Right atrium auricular region (tissue), 2 donors: ENCODE data around the gene SAA4. TPM values are rescaled to one million over a fixed set of nuclear protein-coding genes. Genes with fewer than 3 reads are reported as not detected.
"Not testable (repeated sequence)": the region's sequence is repeated elsewhere in the genome, so short reads cannot be mapped to it uniquely, and the experiment has no call there.

Source experiments
- DNase-seq: peaks from one replicate; pipeline ENCODE4 v3.0.0-alpha.2; 2019; ENCODE audit warnings: low spot score
- H3K27ac ChIP-seq, 2 donors: fragments of 200-600 bp; sonication (generic); 1 replicate in 1 of 2; 2 replicates in 1 of 2; pipeline ENCODE4 v1.5.1; 2016 to 2019
- H3K27me3 ChIP-seq, 2 donors: fragments of 200-600 bp; sonication (generic); one replicate each; pipeline versions ENCODE4 v1.5.1 to v1.6.0; 2017 to 2019
- H3K36me3 ChIP-seq: fragments of 200-600 bp; sonication (generic); one replicate; pipeline ENCODE4 v1.5.1; 2016
- H3K4me1 ChIP-seq, 2 donors: fragments of 200-600 bp; sonication (generic); one replicate each; pipeline versions ENCODE4 v1.5.1 to v1.6.0; 2017 to 2019
- H3K4me3 ChIP-seq, 2 donors: fragments of 200-600 bp; sonication (generic); 1 replicate in 1 of 2; 2 replicates in 1 of 2; pipeline ENCODE4 v1.5.1; 2017 to 2019; ENCODE audit warnings: mild to moderate bottlenecking in 1 of 2, moderate library complexity in 1 of 2
- H3K9me3 ChIP-seq, 2 donors: fragments of 200-600 bp; sonication (generic); one replicate each; pipeline ENCODE4 v1.5.1; 2019
- CTCF ChIP-seq, 2 donors: fragments of 200-600 bp; sonication (generic); IDR thresholded peaks; one replicate each; pipeline ENCODE4 v1.5.1; 2019; ENCODE audit warnings: antibody characterized with exemption in 2 of 2
- total RNA-seq, 2 donors: library from RNA; depleted of rRNA; stranded (reverse); fragments of >200 nt; gene quantifications; one replicate each; pipeline ENCODE4 v1.1.0, GENCODE V29; 2016

Gene SAA4
- total RNA-seq, 2 donors from 2014 or later, result not detected

GRCh38 chr11:18271206-18271605 is 34.6 kb upstream of the SAA4 start:
- Histone ChIP-seq H3K36me3 (no peaks in the 10 kb centered on the region), H3K27ac (no peak overlapping the region), H3K4me1 (no peaks in the 10 kb centered on the region), H3K9me3 (no peaks in the 10 kb centered on the region), H3K4me3 (no peak overlapping the region), H3K27me3 (no peaks in the 10 kb centered on the region)
- DNase-seq, result no peak
- TF ChIP-seq CTCF (IDR thresholded peaks at IDR 0.05), result no peak

- no peak overlapping the region for H3K27ac ChIP-seq
- no peak for DNase-seq
- H3K4me1 ChIP-seq, result no peaks in the 10 kb centered on the region
- H3K27me3 ChIP-seq, result no peaks in the 10 kb centered on the region
- no peaks in the 10 kb centered on the region for H3K9me3 ChIP-seq
- H3K36me3 ChIP-seq, result no peaks in the 10 kb centered on the region
- no peak for TF ChIP-seq CTCF (IDR thresholded peaks at IDR 0.05)
- H3K4me3 ChIP-seq, result no peak overlapping the region
These were observed 33.5 kb upstream of the SAA4 start for GRCh38 chr11:18270102-18270501.

- H3K4me1 ChIP-seq, H3K36me3 ChIP-seq, H3K9me3 ChIP-seq, H3K27ac ChIP-seq, DNase-seq, H3K27me3 ChIP-seq, H3K4me3 ChIP-seq: not testable (repeated sequence)
These were observed 32.6 kb upstream of the SAA4 start for GRCh38 chr11:18269252-18269651.

- H3K4me1 ChIP-seq, H3K4me3 ChIP-seq, H3K27ac ChIP-seq, H3K36me3 ChIP-seq, H3K9me3 ChIP-seq, H3K27me3 ChIP-seq, DNase-seq: not testable (repeated sequence)
These were observed 30.9 kb upstream of the SAA4 start for GRCh38 chr11:18267335-18268133.

GRCh38 chr11:18265949-18266348 is 29.3 kb upstream of the SAA4 start, which contains the start of gene SAA1:
TSS of gene SAA1 (plus strand) at chr11:18266264. CDS start at chr11:18266888, 624 bp downstream.
- Histone ChIP-seq H3K4me3 (no peak within 1 kb of the TSS), H3K9me3 (no peaks in the 10 kb centered on the region), H3K4me1 (no peaks in the 10 kb centered on the region)

GRCh38 chr11:18264677-18265555 is 28.3 kb upstream of the SAA4 start:
- Histone ChIP-seq H3K27me3 (no peaks in the 10 kb centered on the region), H3K27ac (no peak overlapping the region), H3K4me1 (no peaks in the 10 kb centered on the region), H3K9me3 (no peaks in the 10 kb centered on the region), H3K4me3 (no peak overlapping the region), H3K36me3 (no peaks in the 10 kb centered on the region)
- TF ChIP-seq CTCF (IDR thresholded peaks at IDR 0.05), result no peak
- no peak for DNase-seq

More at GRCh38 chr11:18265949-18266348, 29.3 kb upstream of the SAA4 start, which contains the start of gene SAA1:
- DNase-seq, result no peak
- no peak within 1 kb of the TSS for H3K27ac ChIP-seq
- H3K36me3 ChIP-seq, result no peaks in the 10 kb centered on the region
- no peaks in the 10 kb centered on the region for H3K27me3 ChIP-seq
- TF ChIP-seq CTCF (IDR thresholded peaks at IDR 0.05), result no peak
